A549 treated with AZD9567 at 1 μM for 4 hours (cell line): ENCODE measurements around the gene IER3. TPM values are rescaled to one million over a fixed set of nuclear protein-coding genes. Genes with fewer than 3 reads are reported as not detected.

Source experiments
- total RNA-seq: library from RNA; stranded (reverse); fragments of 200-300 nt; extraction: Qiagen RNA extraction; gene quantifications from 5 replicates; pipeline ENCODE4 v1.2.3, GENCODE V29; 2022; ENCODE audit not compliant: insufficient read depth

Gene IER3
- total RNA-seq, result 47.9 to 86.3 TPM (median 75.8 TPM) in 5 replicates

DNA sequence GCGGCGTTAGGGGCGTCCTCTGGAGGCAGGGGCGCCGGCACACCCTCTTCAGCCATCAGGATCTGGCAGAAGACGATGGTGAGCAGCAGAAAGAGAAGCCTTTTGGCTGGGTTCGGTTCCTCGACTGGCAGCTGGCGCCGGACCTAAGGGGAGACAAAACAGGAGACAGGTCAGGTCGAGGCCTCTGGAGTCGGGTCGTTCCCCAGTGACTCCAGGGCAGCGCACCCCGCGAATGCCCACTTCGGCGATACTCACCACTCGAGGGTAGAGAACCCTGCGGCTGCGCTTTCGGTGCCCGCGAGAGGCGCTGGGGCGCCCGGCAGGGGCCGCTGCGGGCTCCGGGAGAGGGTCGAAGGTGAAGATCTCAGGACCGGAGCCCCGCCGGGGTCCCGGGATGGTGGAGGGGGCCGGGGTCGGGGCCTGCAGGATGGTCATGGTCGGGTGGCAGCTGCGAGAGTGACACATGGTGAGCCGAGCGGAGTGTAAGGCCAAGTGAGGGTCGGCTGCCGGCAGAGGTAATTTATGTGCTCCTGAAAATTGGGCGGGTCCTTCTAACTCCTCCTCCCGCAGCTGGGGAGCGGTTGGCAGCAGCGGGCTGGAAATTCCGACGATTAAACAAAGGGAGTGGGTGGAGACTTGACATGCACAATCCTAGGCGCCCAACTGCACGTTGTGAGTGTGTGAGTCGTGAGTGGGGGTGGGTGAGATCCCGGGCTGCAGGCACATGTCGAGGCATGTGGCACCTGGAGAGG is at the start of gene IER3:
Gene IER3 (minus strand): TSS at position 494 of the 752 bp plus-strand sequence. CDS start 29 bp downstream, at position 465.

GRCh38 chr6:30742316-30743098 is 1.8 kb downstream of the IER3 start, which contains the start of gene FLOT1:
TSS of gene FLOT1 (minus strand) at chr6:30742687. CDS start at chr6:30742189, 498 bp downstream.

DNA sequence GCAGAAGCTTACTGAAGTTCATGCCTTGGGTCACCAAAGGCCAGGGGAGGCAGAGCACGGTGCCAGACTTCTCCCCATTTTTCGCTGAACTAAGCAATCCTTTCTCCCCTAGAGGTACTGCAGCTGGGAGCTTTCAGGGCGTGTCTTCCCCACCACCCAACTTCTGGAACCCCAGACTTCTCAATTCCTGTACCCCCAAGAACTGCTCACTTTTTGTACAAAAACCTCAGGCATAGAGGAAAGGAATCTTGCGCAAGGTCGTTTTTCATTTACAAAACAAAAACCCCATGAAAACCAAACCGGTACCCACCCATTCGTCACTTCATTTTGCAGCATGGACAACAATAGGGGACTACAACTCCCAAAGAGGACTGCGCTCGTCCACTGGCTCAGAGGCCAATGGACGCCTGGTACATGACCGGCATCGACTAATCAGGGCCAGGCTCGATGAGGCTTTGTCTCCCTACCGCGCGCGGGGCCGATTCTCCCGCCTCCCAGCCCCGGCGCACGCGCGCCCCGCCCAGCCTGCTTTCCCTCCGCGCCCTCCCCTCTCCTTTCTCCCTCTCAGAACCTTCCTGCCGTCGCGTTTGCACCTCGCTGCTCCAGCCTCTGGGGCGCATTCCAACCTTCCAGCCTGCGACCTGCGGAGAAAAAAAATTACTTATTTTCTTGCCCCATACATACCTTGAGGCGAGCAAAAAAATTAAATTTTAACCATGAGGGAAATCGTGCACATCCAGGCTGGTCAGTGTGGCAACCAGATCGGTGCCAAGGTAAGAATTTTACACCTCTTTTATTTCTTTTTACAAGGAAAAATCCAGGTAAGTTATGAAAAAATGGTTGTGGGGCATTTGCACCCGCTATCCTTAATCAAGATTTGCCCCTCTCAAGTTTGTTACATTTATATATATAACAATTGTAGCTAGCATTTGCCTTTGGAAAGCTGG is 24.3 kb downstream of the IER3 start, which contains the start of gene TUBB:
Gene TUBB (plus strand): TSS at position 562 of the 947 bp plus-strand sequence. CDS start 155 bp downstream, at position 717.

DNA sequence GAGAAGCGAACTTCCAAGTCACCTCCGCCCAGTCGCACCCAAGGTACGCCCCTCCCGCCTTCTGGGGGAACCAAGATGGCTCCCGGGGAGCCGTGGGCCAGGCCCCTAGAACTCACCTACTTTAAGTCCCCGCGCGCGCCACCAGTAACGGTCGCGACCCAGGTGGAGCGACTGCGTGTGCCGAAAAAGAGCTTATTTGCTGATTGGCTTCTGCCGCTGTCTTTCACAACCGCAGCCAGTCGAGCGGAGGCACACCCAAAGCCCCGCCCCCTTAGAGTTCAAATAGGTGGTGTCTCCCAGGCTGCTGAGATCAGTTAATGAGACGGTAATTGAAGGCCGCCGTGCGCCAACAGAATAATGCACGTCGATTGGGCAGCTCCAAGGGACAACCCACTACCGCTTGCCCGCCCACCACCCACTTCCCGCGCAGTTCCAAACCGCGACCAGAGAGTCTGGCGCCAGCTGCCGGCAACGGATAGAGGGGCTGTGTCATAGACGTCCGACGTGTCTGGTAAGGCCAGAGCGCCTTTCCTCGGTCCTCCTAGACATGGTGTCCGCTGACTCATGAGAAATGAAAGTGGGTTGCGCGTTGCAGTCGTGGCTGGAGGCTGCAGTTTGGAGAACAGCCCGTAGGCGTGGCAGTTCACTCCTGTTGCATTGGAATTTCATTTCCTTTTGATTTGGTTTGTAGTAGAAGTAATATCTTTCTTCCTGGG is 27.1 kb downstream of the IER3 start, which contains the start of gene MDC1:
Gene MDC1 (minus strand): TSS at position 153 of the 716 bp plus-strand sequence. CDS start 2,106 bp downstream, outside the sequence.

Other genes with a start within 250 kb of the IER3 start
- 23.3 to 33.0 TPM (median 30.7 TPM) in 5 replicates for gene GNL1, start 188.1 kb downstream of the IER3 start, total RNA-seq
- 14.9 to 17.6 TPM (median 16.9 TPM) in 5 replicates for gene PRR3, start 187.3 kb downstream of the IER3 start, total RNA-seq
- 49.0 to 55.9 TPM (median 51.2 TPM) in 5 replicates for gene ABCF1, start 173.1 kb downstream of the IER3 start, total RNA-seq
- 29.3 to 45.4 TPM (median 30.8 TPM) in 5 replicates for gene PPP1R10, start 127.3 kb downstream of the IER3 start, total RNA-seq
- 65.4 to 80.9 TPM (median 68.4 TPM) in 5 replicates for gene MRPS18B, start 126.7 kb downstream of the IER3 start, total RNA-seq
- gene ATAT1, start 117.7 kb downstream of the IER3 start, total RNA-seq, result 2.5 to 6.7 TPM (median 5.8 TPM) in 5 replicates
- gene C6orf136, start 97.4 kb downstream of the IER3 start, total RNA-seq, result 8.1 to 12.4 TPM (median 12.3 TPM) in 5 replicates
- gene DHX16, start 71.5 kb downstream of the IER3 start, total RNA-seq, result 25.5 to 30.3 TPM (median 28.4 TPM) in 5 replicates
- 36.2 to 39.9 TPM (median 38.6 TPM) in 5 replicates for gene PPP1R18, start 57.9 kb downstream of the IER3 start, total RNA-seq
- 25.7 to 31.1 TPM (median 27.3 TPM) in 5 replicates for gene NRM, start 53.6 kb downstream of the IER3 start, total RNA-seq
- 13.9 to 21.8 TPM (median 15.5 TPM) in 5 replicates for gene MDC1, start 27.3 kb downstream of the IER3 start, total RNA-seq
- 843 to 940 TPM (median 881 TPM) in 5 replicates for gene TUBB, start 24.2 kb downstream of the IER3 start, total RNA-seq
- 64.4 to 88.0 TPM (median 86.4 TPM) in 5 replicates for gene FLOT1, start 1.9 kb downstream of the IER3 start, total RNA-seq
- 46.6 to 53.1 TPM (median 48.9 TPM) in 5 replicates for gene DDR1, start 140.0 kb upstream of the IER3 start, total RNA-seq
- gene GTF2H4, start 163.7 kb upstream of the IER3 start, total RNA-seq, result 15.7 to 20.4 TPM (median 19.1 TPM) in 5 replicates
- gene VARS2, start 169.7 kb upstream of the IER3 start, total RNA-seq, result 9.0 to 14.5 TPM (median 13.3 TPM) in 5 replicates
- gene SFTA2, start 187.6 kb upstream of the IER3 start, total RNA-seq, result not detected in 5 replicates
- gene MUCL3, start 196.4 kb upstream of the IER3 start, total RNA-seq, result 0.03 to 0.06 TPM (median 0.05 TPM) in 4 of 5 replicates, not detected in the other
- gene MUC21, start 239.2 kb upstream of the IER3 start, total RNA-seq, result not detected in 5 replicates